Measurements from ENCODE around the gene RHBDL3.
A peak's percentile ranks its signal among the peaks of the same experiment; 100 is the strongest.
"Not testable (repeated sequence)": the region's sequence is repeated elsewhere in the genome, so short reads cannot be mapped to it uniquely, and the experiment has no call there.

The RHBDL3 gene

GRCh38 chr17:32317353-32317752 lies 51.7 kb downstream of the RHBDL3 start:
- DNase-seq (ENCODE audit: low read depth): no peak
- TF ChIP-seq, protein P1, sequence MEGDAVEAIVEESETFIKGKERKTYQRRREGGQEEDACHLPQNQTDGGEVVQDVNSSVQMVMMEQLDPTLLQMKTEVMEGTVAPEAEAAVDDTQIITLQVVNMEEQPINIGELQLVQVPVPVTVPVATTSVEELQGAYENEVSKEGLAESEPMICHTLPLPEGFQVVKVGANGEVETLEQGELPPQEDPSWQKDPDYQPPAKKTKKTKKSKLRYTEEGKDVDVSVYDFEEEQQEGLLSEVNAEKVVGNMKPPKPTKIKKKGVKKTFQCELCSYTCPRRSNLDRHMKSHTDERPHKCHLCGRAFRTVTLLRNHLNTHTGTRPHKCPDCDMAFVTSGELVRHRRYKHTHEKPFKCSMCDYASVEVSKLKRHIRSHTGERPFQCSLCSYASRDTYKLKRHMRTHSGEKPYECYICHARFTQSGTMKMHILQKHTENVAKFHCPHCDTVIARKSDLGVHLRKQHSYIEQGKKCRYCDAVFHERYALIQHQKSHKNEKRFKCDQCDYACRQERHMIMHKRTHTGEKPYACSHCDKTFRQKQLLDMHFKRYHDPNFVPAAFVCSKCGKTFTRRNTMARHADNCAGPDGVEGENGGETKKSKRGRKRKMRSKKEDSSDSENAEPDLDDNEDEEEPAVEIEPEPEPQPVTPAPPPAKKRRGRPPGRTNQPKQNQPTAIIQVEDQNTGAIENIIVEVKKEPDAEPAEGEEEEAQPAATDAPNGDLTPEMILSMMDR (conservative IDR thresholded peaks at IDR 0.05; ENCODE audit: control insufficient read depth, insufficient read depth, low read depth, low read length): no peak
- H3K4me3 ChIP-seq (ENCODE audit: control insufficient read depth, low read depth, low read length): no peak overlapping the region

- TF ChIP-seq, protein P1 (conservative IDR thresholded peaks at IDR 0.05; ENCODE audit: control insufficient read depth, insufficient read depth, low read depth, low read length): no peak
- H3K4me3 ChIP-seq (ENCODE audit: control insufficient read depth, low read depth, low read length): no peak overlapping the region
- DNase-seq (ENCODE audit: low read depth): no peak
Measured at GRCh38 chr17:32318071-32318470, 52.4 kb downstream of the RHBDL3 start.

DNA sequence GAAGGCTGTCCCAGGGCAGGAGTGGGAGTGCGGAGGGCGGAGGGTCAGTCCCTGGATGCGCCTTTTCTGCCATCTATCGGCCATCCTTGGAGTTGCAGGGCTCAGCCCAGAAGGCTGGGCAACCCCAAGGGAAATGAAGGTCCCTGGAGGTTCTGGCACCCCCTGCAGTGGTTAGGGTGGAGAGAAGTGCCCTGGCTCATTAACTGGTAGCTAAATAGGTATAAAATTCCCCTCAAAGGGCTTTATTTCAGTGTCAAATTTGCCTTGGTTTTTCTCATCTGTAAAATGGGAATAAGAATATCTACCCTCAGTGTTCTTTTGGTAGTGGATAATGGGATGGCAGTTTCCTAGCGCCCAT lies 53.9 kb downstream of the RHBDL3 start:
- peak; percentile 49 for DNase-seq (ENCODE audit: low read depth)
- peak overlapping the region; percentile 12 for H3K4me3 ChIP-seq (ENCODE audit: control insufficient read depth, low read depth, low read length)
- TF ChIP-seq, protein P1 (conservative IDR thresholded peaks at IDR 0.05; ENCODE audit: control insufficient read depth, insufficient read depth, low read depth, low read length): peak; percentile 97

DNA sequence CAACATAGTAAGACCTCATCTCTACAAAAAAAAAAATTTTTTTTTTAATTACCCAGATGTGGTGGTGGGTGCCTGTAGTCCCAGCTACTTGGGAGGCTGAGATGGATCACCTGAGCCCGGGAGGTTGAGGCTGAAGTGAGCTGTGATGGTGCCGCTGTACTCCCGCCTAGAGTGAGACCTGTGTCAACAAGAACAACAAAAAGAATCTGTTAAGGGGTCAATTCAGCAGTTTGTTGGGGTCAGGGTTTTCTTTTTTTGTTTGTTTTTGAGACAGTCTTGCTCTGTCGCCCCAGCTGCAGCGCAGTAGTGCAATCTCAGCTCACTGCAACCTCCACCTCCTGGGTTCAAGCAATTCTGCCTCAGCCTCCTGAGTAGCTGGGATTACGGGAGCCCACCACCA lies 54.4 kb downstream of the RHBDL3 start:
- DNase-seq (ENCODE audit: low read depth): not testable (repeated sequence)

GRCh38 chr17:32320847-32321246 lies 55.2 kb downstream of the RHBDL3 start:
- TF ChIP-seq, protein P1 (conservative IDR thresholded peaks at IDR 0.05; ENCODE audit: control insufficient read depth, insufficient read depth, low read depth, low read length): no peak
- no peak for DNase-seq (ENCODE audit: low read depth)
- H3K4me3 ChIP-seq (ENCODE audit: control insufficient read depth, low read depth, low read length): no peak overlapping the region

More for the DNA sequence above, 54.4 kb downstream of the RHBDL3 start:
- not testable (repeated sequence) for H3K4me3 ChIP-seq (ENCODE audit: control insufficient read depth, low read depth, low read length)

GRCh38 chr17:32323046-32323445 lies 57.4 kb downstream of the RHBDL3 start:
- DNase-seq (ENCODE audit: low read depth): no peak
- H3K4me3 ChIP-seq (ENCODE audit: control insufficient read depth, low read depth, low read length): no peak overlapping the region
- TF ChIP-seq, protein P1 (conservative IDR thresholded peaks at IDR 0.05; ENCODE audit: control insufficient read depth, insufficient read depth, low read depth, low read length): no peak

- TF ChIP-seq, protein P1 (conservative IDR thresholded peaks at IDR 0.05; ENCODE audit: control insufficient read depth, insufficient read depth, low read depth, low read length): no peak
- no peak for DNase-seq (ENCODE audit: low read depth)
- H3K4me3 ChIP-seq (ENCODE audit: control insufficient read depth, low read depth, low read length): no peak overlapping the region
Measured at GRCh38 chr17:32323811-32324491, 58.3 kb downstream of the RHBDL3 start.

All from fibroblast of mammary gland (primary cell).